ENCODE measurements around the gene ANKRD39.
"Not testable (repeated sequence)": the region's sequence is repeated elsewhere in the genome, so short reads cannot be mapped to it uniquely, and the experiment has no call there.

The ANKRD39 gene

GRCh38 chr2:96864343-96865091 is 6.7 kb upstream of the ANKRD39 start:
- DNase-seq (ENCODE audit: low spot score): no peak
- no peak for TF ChIP-seq CTCF (IDR thresholded peaks at IDR 0.05; ENCODE audit: extremely low read depth, missing control alignments)

- no peak for DNase-seq (ENCODE audit: low spot score)
- TF ChIP-seq CTCF (IDR thresholded peaks at IDR 0.05; ENCODE audit: extremely low read depth, missing control alignments): no peak
These were observed 5.9 kb upstream of the ANKRD39 start for GRCh38 chr2:96863575-96864342.

GRCh38 chr2:96863056-96863455 is 5.2 kb upstream of the ANKRD39 start:
- not testable (repeated sequence) for DNase-seq (ENCODE audit: low spot score)

GRCh38 chr2:96861074-96861473 is 3.3 kb upstream of the ANKRD39 start:
- TF ChIP-seq CTCF (IDR thresholded peaks at IDR 0.05; ENCODE audit: extremely low read depth, missing control alignments): no peak
- DNase-seq (ENCODE audit: low spot score): no peak

- TF ChIP-seq CTCF (IDR thresholded peaks at IDR 0.05; ENCODE audit: extremely low read depth, missing control alignments): no peak
- DNase-seq (ENCODE audit: low spot score): no peak
These were observed 2.5 kb upstream of the ANKRD39 start for GRCh38 chr2:96860065-96861029.

GRCh38 chr2:96859681-96860064 is 1.9 kb upstream of the ANKRD39 start:
- TF ChIP-seq CTCF (IDR thresholded peaks at IDR 0.05; ENCODE audit: extremely low read depth, missing control alignments): no peak
- no peak for DNase-seq (ENCODE audit: low spot score)

GRCh38 chr2:96859099-96859649 is 1.4 kb upstream of the ANKRD39 start:
- no peak for DNase-seq (ENCODE audit: low spot score)
- no peak for TF ChIP-seq CTCF (IDR thresholded peaks at IDR 0.05; ENCODE audit: extremely low read depth, missing control alignments)
